MCF 10A (cell line): Measurements from ENCODE around the gene VMO1. TPM values are rescaled to one million over a fixed set of nuclear protein-coding genes. Genes with fewer than 3 reads are reported as not detected.

Experiments used
- BruUV-seq: library from RNA; stranded (reverse); fragments of 400-500 nt; replicated peaks from 2 replicates; lab custom pipeline; 2021; lab: Mats Ljungman, UMichigan
- CTCF ChIA-PET: fragments of 300-600 bp; sonication (Branson Sonifier 250); formaldehyde crosslinking; extraction: SDS; loops from one replicate; lab custom pipeline; 2021; ENCODE audit warnings: antibody characterized with exemption, inconsistent platforms; lab: Yijun Ruan, JAX
- POLR2A ChIA-PET: fragments of 300-600, 350-650 bp; sonication (Branson Sonifier 250); formaldehyde crosslinking; extraction: SDS; loops from one replicate; lab custom pipeline; 2020; ENCODE audit warnings: antibody characterized with exemption, inconsistent platforms; lab: Yijun Ruan, JAX
- DNase-seq: peaks from one replicate; pipeline ENCODE4 v3.0.0-alpha.2; 2018; ENCODE audit not compliant: unreplicated experiment
- H3K27ac Mint-ChIP-seq: one replicate; pipeline ENCODE4 v1.8.0; 2022; ENCODE audit warnings: mild to moderate bottlenecking, low read depth, mixed read lengths; ENCODE audit not compliant: unreplicated experiment
- H3K27me3 Mint-ChIP-seq: one replicate; pipeline ENCODE4 v1.8.0; 2022; ENCODE audit warnings: mixed read lengths; ENCODE audit not compliant: insufficient read depth, unreplicated experiment
- H3K36me3 Mint-ChIP-seq: one replicate; pipeline ENCODE4 v1.8.0; 2022; ENCODE audit warnings: mild to moderate bottlenecking, moderate library complexity, mixed read lengths; ENCODE audit not compliant: insufficient read depth, unreplicated experiment
- H3K4me1 Mint-ChIP-seq: one replicate; pipeline ENCODE4 v1.8.0; 2022; ENCODE audit warnings: mixed read lengths; ENCODE audit not compliant: insufficient read depth, unreplicated experiment
- H3K4me3 Mint-ChIP-seq: one replicate; pipeline ENCODE4 v1.8.0; 2022; ENCODE audit warnings: mild to moderate bottlenecking, moderate library complexity, mixed read lengths; ENCODE audit not compliant: unreplicated experiment
- H3K9me3 Mint-ChIP-seq: one replicate; pipeline ENCODE4 v1.8.0; 2022; ENCODE audit warnings: mixed read lengths; ENCODE audit not compliant: unreplicated experiment
- intact Hi-C: fragments of 100-400 bp; cut with micrococcal nuclease; formaldehyde crosslinking; loops from 2 replicates; pipeline ENCODE4 v1.14.1; 2022
- total RNA-seq: library from RNA; stranded (reverse); gene quantifications from 2 replicates; pipeline ENCODE4 v1.2.3, GENCODE V29; 2022
- TF ChIP-seq, protein P1 (sequence below): fragments of 200-600 bp; IDR thresholded peaks from one replicate; pipeline ENCODE4 v1.8.0; 2022; ENCODE audit warnings: antibody characterized with exemption, mild to moderate bottlenecking; ENCODE audit not compliant: unreplicated experiment

The VMO1 gene
- total RNA-seq, 1 experiment from 2014 or later = 0.77 TPM

DNA sequence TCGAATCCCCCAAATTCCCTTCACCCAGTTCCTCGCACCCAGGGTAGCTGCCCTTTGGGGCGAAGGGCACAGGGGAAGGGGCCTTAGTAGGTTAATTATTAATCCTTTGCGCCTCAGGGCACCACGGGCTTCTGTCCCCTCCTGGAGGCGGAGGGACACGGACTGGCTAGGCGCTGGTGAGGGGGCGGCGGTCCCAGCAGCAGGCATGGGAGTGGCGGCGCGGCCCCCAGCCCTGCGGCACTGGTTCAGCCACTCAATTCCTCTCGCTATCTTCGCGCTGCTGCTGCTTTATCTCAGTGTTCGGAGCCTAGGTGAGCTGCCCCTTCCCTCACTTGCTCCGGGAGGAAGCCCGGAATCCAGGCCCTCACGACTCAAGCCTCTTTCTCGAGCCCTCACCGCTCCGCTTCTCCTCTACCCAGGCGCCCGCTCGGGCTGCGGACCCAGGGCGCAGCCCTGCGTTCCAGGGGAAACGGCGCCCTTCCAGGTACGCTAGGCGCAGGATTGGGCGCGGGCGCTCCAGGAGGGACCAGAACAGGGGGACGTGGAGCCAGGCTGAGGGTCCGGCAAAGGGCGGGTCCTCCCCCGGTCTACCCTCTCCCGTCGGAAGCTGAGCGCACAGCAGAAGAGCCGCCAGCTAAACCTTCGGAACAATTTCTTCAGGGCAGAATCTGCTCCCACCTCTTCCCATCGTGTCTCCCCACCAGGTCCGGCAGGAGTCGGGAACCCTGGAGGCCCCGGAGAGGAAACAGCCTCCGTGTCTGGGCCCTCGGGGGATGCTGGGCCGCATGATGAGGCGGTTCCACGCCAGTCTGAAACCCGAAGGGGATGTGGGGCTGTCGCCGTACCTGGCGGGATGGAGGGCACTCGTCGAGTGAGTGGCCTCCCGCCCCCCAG lies 2.9 kb upstream of the VMO1 start, which contains the start of gene GLTPD2:
GLTPD2 (plus strand) TSS at position 158 of the 894 bp plus-strand sequence; CDS start at position 206, 48 bp downstream.
- ChIA-PET CTCF (interaction anchor here (0.6 to 6.0 kb wide), 31 partner anchors 10 to 222 kb away, joined by 3 to 88 read pairs (median 5); partner anchors contain the start of genes CHRNE, MED11, PLD2 and RNF167), POLR2A (interaction anchor here (0.6 to 4.0 kb wide), 34 partner anchors 10 to 182 kb away, joined by 3 to 51 read pairs (median 6); partner anchors contain the start of genes ARRB2, CHRNE, MED11 and MINK1)
- H3K4me3 Mint-ChIP-seq = peak within 1 kb of the TSS; percentile 75
- no peak for DNase-seq
- intact Hi-C loops = no loop called here
- H3K27ac Mint-ChIP-seq = peak within 1 kb of the TSS; percentile 93
- TF ChIP-seq, protein P1, sequence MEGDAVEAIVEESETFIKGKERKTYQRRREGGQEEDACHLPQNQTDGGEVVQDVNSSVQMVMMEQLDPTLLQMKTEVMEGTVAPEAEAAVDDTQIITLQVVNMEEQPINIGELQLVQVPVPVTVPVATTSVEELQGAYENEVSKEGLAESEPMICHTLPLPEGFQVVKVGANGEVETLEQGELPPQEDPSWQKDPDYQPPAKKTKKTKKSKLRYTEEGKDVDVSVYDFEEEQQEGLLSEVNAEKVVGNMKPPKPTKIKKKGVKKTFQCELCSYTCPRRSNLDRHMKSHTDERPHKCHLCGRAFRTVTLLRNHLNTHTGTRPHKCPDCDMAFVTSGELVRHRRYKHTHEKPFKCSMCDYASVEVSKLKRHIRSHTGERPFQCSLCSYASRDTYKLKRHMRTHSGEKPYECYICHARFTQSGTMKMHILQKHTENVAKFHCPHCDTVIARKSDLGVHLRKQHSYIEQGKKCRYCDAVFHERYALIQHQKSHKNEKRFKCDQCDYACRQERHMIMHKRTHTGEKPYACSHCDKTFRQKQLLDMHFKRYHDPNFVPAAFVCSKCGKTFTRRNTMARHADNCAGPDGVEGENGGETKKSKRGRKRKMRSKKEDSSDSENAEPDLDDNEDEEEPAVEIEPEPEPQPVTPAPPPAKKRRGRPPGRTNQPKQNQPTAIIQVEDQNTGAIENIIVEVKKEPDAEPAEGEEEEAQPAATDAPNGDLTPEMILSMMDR = no peak
- no peaks in the 10 kb centered on the region for H3K9me3 Mint-ChIP-seq
- BruUV-seq = no TSS peak
- peaks cover 18% of the 10 kb centered on the region for H3K4me1 Mint-ChIP-seq
- H3K36me3 Mint-ChIP-seq = no peaks in the 10 kb centered on the region
- peaks cover 1% of the 10 kb centered on the region for H3K27me3 Mint-ChIP-seq

DNA sequence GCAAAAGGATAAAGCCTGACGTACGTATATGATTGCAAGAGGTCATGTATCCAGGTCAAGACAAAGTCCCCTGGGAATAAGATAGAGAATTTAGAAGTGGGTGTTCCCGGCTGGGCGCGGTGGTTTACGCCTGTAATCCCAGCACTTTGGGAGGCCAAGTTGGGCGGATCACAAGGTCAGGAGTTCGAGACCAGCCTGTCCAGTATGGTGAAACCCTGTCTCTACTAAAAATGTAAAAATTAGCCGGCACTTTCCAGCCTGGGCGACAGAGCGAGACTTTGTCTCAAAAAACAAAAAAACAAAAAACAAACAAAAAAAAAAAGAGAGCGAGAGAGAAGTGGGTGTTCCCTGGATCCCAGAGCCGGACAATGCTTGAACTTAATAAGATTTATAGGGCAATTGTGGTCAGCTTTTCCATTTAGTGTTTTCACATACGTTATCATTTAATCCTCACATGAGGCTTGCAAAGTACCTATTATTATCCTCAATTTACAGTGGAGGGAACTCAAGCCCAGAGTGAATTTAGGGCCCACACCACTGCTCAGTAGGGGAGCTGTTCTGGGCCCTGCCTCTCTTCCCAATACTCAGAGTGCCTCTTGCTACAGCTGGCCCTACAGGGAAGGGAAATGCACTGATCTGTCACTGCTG lies 2.1 kb upstream of the VMO1 start:
- TF ChIP-seq, protein P1 = no peak
- ChIA-PET CTCF (interaction anchor here (0.6 to 6.0 kb wide), 14 partner anchors 9 to 221 kb away, joined by 3 to 88 read pairs (median 4); partner anchors contain the start of gene MED11), POLR2A (interaction anchor here (0.6 to 4.0 kb wide), 9 partner anchors 19 to 146 kb away, joined by 3 to 51 read pairs (median 5); partner anchors contain the start of genes ARRB2, CHRNE, MINK1 and PLD2)

DNA sequence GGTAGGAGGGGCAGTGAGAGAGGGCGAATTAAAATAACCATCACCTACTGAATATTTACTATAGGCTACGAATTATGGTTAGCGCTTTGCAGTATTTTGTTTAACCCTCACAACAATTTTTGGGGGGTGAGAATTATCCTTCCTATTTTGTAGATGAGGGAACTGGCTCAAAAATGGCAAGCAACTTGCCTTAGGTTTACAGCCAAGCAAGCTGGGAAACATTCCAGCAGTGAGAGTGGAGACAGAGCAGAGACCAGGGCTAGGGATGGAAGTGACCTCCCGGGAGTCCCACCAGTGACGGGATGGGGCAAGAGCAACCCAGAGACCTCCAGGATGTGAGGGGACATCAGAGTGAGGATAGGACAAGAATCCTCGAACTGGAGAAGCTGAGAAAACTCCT lies 352 bp upstream of the VMO1 start:
- TF ChIP-seq, protein P1 = no peak
- ChIA-PET POLR2A (interaction anchor here (0.6 to 1.2 kb wide), 3 partner anchors 98 to 181 kb away, joined by 3 to 5 read pairs (median 3); partner anchors contain the start of gene SPAG7), CTCF (interaction anchor here (0.6 to 6.0 kb wide), 9 partner anchors 23 to 99 kb away, joined by 3 to 88 read pairs (median 3); no protein-coding TSS in a partner anchor)
- Mint-ChIP-seq H3K4me1 (peaks cover 18% of the 10 kb centered on the region), H3K4me3 (no peak overlapping the region), H3K27me3 (peaks cover 17% of the 10 kb centered on the region), H3K9me3 (no peaks in the 10 kb centered on the region), H3K27ac (no peak overlapping the region), H3K36me3 (no peaks in the 10 kb centered on the region)
- DNase-seq = no peak
- intact Hi-C loops = no loop called here
- no TSS peak for BruUV-seq

More for the DNA sequence above, 2.1 kb upstream of the VMO1 start:
- peaks cover 18% of the 10 kb centered on the region for H3K4me1 Mint-ChIP-seq
- no peaks in the 10 kb centered on the region for H3K9me3 Mint-ChIP-seq
- no peaks in the 10 kb centered on the region for H3K36me3 Mint-ChIP-seq
- peak overlapping the region; percentile 75 for H3K4me3 Mint-ChIP-seq
- intact Hi-C loops = no loop called here
- H3K27me3 Mint-ChIP-seq = peaks cover 9% of the 10 kb centered on the region
- no peak for DNase-seq
- no peak overlapping the region for H3K27ac Mint-ChIP-seq
- no TSS peak for BruUV-seq
